Measurements from ENCODE around the gene UBA52.

GRCh38 chr19:18576383-18576782 lies 4.7 kb downstream of the UBA52 start:
- TF ChIP-seq PBX3 (IDR thresholded peaks at IDR 0.05; ENCODE audit: insufficient replicate concordance, low read depth, low read length), result no peak
- TF ChIP-seq GABPA (IDR thresholded peaks at IDR 0.05; ENCODE audit: low read depth), result no peak
- TF ChIP-seq GATAD2B (conservative IDR thresholded peaks at IDR 0.05; ENCODE audit: low read depth), result no peak
- no peak for TF ChIP-seq MXI1 (IDR thresholded peaks at IDR 0.05; ENCODE audit: low read depth, low read length)
- no peak for TF ChIP-seq TAF1 (IDR thresholded peaks at IDR 0.05; ENCODE audit: borderline replicate concordance, low read depth, low read length)
- TF ChIP-seq CTCF (IDR thresholded peaks at IDR 0.05 in 2 of 3, conservative IDR thresholded peaks at IDR 0.05 in 1 of 3; ENCODE audit: control insufficient read depth in 2 of 3, extremely low read depth in 1 of 3, insufficient read depth in 1 of 3, low read depth in 3 of 3, low read length in 3 of 3), result no peak
